ENCODE results near the gene PRRG2.

The PRRG2 gene

GRCh38 chr19:49640113-49640898 is 59.2 kb downstream of the PRRG2 start, which contains the start of gene RRAS:
Gene RRAS (minus strand): TSS chr19:49640143. CDS start chr19:49640098, 45 bp downstream.
- peak; percentile 100 for DNase-seq (ENCODE audit: low read depth)
